IPS-18a (cell line): ENCODE data around the gene EN2.

Source experiments
- H3K27ac ChIP-seq: one replicate; pipeline ENCODE4 v1.5.1; 2013; ENCODE audit warnings: low read length
- H3K27me3 ChIP-seq: one replicate; pipeline ENCODE4 v1.6.1; 2013; ENCODE audit warnings: mild to moderate bottlenecking, low read length; ENCODE audit not compliant: control insufficient read depth, insufficient read depth
- H3K36me3 ChIP-seq: one replicate; pipeline ENCODE4 v1.6.1; 2013; ENCODE audit warnings: low read depth, low read length; ENCODE audit not compliant: control insufficient read depth
- H3K4me1 ChIP-seq: one replicate; pipeline ENCODE4 v1.6.1; 2013; ENCODE audit warnings: low read depth, low read length; ENCODE audit not compliant: control insufficient read depth
- H3K4me3 ChIP-seq: one replicate; pipeline ENCODE4 v1.5.1; 2013; ENCODE audit warnings: low read length
- H3K9ac ChIP-seq: one replicate; pipeline ENCODE4 v1.6.1; 2013; ENCODE audit warnings: mild to moderate bottlenecking, low read length, moderate library complexity
- H3K9me3 ChIP-seq: one replicate; pipeline ENCODE4 v1.6.1; 2013; ENCODE audit warnings: low read depth, low read length; ENCODE audit not compliant: control insufficient read depth

EN2 gene

DNA sequence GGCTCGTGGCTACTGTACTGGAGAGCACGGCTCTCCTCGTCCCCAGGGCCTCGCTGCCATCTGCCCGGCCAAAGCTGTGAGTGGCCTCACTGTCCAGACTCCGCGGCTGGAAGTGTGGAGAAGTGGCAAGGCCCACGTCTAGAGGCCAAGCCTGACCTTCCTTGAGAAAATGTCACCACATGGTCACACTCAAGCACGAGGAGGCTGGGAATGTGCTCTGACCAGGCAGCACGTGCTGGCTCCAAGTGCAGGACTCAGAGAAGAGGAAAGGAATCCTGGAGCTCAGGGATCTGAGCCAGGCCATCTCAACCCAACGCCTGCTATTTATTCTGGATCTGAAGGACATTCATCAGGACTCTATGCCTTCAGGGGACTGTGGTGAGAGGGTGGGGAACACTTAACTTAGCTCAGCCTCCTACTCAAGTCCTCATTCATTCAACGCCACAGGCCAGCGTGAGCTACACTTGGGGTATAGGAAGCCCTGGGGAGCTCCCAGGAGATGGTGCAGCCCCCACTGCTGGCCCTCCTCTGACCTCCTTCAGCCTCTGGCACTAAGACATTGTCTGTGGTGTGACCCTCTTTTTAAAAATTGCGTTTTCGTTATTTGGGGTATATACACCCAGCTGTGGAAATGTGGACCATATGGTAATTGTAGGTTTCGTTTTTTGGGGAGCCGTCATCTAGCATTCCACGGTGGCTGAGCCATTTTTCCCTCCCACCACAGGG is 29.0 kb downstream of the EN2 start:
- Histone ChIP-seq H3K4me3 (no peak overlapping the region), H3K27me3 (peaks cover 94% of the 10 kb centered on the region), H3K9me3 (no peaks in the 10 kb centered on the region), H3K9ac (no peak overlapping the region), H3K36me3 (no peaks in the 10 kb centered on the region), H3K4me1 (peaks cover 20% of the 10 kb centered on the region), H3K27ac (no peak overlapping the region)

DNA sequence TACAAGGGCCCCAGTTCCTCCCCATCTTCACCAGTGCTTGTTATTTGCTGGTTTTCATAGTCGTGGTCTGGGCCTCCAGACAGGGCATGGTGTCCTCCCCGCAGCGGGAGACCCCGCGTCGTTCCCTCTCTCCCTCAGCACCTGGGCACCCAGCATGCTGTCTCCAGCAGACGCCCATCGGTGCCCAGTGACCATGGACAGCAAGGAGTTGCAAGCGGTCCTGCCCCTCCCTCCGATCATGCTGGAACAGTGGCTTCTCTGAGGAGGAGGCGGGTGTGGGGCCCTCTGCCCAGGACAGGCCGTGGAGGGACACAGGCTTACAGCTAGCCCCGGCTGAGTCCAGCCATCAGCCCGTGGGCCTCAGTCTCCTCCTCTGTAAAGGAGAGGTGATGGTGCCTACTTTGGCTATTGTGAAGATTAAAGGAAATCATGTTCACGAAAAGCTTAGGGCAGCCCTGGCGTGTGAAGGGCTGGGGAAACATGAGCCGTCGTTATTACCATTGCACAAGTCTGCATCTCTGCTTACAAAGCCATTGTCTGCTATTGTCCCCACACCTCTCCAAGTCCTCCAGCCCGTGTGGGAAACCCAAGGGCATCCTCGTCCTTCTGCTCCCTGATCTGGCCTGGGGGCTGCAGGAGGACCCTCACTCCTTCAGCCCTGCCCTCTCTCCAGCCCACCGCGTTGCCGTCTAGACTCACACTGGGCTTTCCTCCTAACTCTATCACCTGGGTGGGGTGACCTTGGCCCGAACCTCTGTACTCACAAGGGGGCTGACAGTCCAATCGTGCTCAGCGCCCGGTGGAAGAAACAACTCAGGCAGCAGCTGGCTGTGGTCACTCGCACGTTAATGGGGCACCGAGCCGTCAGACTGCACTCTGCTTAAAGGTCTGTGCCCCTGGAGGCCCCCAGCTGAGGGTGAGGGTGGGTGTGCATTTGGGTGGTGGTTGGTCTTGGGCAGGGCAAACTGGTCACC is 29.9 kb downstream of the EN2 start:
- no peaks in the 10 kb centered on the region for H3K36me3 ChIP-seq
- peaks cover 18% of the 10 kb centered on the region for H3K4me1 ChIP-seq
- no peak overlapping the region for H3K9ac ChIP-seq
- peaks cover 94% of the 10 kb centered on the region for H3K27me3 ChIP-seq
- H3K4me3 ChIP-seq = no peak overlapping the region
- no peaks in the 10 kb centered on the region for H3K9me3 ChIP-seq
- no peak overlapping the region for H3K27ac ChIP-seq

- H3K27me3 ChIP-seq = peaks cover 94% of the 10 kb centered on the region
These were observed 30.7 kb downstream of the EN2 start for GRCh38 chr7:155488483-155489127.

DNA sequence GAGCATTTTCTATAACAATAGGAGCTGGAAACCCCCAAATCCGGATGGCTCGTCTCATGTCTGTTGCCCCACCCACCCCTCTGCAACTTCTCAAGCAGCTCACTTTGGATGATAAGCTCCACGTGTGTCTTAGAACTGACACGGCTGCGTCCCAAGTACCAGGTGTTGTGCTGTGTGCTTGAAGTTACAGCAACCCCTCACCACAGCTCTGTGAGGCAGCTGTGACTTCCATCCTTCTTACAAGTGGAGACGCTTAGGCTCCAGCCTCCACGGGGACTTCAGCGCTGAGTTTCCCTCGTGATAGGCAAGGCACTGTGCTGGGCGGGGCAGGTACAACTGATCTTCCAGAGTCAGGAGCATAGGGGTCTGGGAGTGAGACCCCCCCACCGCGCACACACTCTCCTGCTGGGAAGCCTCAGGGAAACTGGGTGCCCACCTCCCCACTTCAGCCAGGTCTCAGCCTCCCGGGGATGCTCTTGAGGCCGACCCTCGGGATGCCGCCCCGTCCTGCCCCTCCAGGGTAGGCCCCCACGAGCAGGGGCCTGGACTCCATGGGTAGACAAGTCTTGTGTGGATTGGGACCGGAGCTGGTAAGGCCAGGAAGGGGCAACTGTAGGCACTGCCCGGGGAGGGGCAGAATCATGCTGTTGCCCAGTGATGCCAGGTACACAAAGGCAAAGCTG is 31.4 kb downstream of the EN2 start:
- no peak overlapping the region for H3K27ac ChIP-seq
- H3K4me1 ChIP-seq = peaks cover 6% of the 10 kb centered on the region
- H3K4me3 ChIP-seq = no peak overlapping the region
- no peaks in the 10 kb centered on the region for H3K9me3 ChIP-seq
- H3K9ac ChIP-seq = no peak overlapping the region
- H3K27me3 ChIP-seq = peaks cover 94% of the 10 kb centered on the region
- no peaks in the 10 kb centered on the region for H3K36me3 ChIP-seq

More at GRCh38 chr7:155488483-155489127, 30.7 kb downstream of the EN2 start:
- Histone ChIP-seq H3K9ac (no peak overlapping the region), H3K27ac (no peak overlapping the region), H3K36me3 (no peaks in the 10 kb centered on the region), H3K4me1 (peaks cover 10% of the 10 kb centered on the region), H3K9me3 (no peaks in the 10 kb centered on the region), H3K4me3 (no peak overlapping the region)

GRCh38 chr7:155489862-155490696 is 32.1 kb downstream of the EN2 start:
- no peak overlapping the region for H3K27ac ChIP-seq
- peaks cover 94% of the 10 kb centered on the region for H3K27me3 ChIP-seq
- H3K9me3 ChIP-seq = no peaks in the 10 kb centered on the region
- peaks cover 5% of the 10 kb centered on the region for H3K4me1 ChIP-seq
- H3K36me3 ChIP-seq = no peaks in the 10 kb centered on the region
- H3K4me3 ChIP-seq = peak overlapping the region; percentile 54
- no peak overlapping the region for H3K9ac ChIP-seq

- peaks cover 7% of the 10 kb centered on the region for H3K4me1 ChIP-seq
- H3K9ac ChIP-seq = peak overlapping the region; percentile 25
- no peaks in the 10 kb centered on the region for H3K36me3 ChIP-seq
- H3K4me3 ChIP-seq = peak overlapping the region; percentile 54
- H3K27ac ChIP-seq = no peak overlapping the region
- H3K27me3 ChIP-seq = peaks cover 93% of the 10 kb centered on the region
- no peaks in the 10 kb centered on the region for H3K9me3 ChIP-seq
These were observed 33.0 kb downstream of the EN2 start for GRCh38 chr7:155490697-155491628.

- peaks cover 8% of the 10 kb centered on the region for H3K4me1 ChIP-seq
- H3K9me3 ChIP-seq = no peaks in the 10 kb centered on the region
- H3K27me3 ChIP-seq = peaks cover 96% of the 10 kb centered on the region
- no peak overlapping the region for H3K27ac ChIP-seq
- H3K36me3 ChIP-seq = no peaks in the 10 kb centered on the region
- H3K9ac ChIP-seq = peak overlapping the region; percentile 25
- H3K4me3 ChIP-seq = peak overlapping the region; percentile 54
These were observed 33.9 kb downstream of the EN2 start for GRCh38 chr7:155491812-155492211.

GRCh38 chr7:155493744-155494538 is 36.0 kb downstream of the EN2 start:
- Histone ChIP-seq H3K27ac (no peak overlapping the region), H3K36me3 (no peaks in the 10 kb centered on the region), H3K9me3 (no peaks in the 10 kb centered on the region), H3K27me3 (peaks cover 96% of the 10 kb centered on the region), H3K9ac (no peak overlapping the region), H3K4me1 (peaks cover 8% of the 10 kb centered on the region), H3K4me3 (no peak overlapping the region)

DNA sequence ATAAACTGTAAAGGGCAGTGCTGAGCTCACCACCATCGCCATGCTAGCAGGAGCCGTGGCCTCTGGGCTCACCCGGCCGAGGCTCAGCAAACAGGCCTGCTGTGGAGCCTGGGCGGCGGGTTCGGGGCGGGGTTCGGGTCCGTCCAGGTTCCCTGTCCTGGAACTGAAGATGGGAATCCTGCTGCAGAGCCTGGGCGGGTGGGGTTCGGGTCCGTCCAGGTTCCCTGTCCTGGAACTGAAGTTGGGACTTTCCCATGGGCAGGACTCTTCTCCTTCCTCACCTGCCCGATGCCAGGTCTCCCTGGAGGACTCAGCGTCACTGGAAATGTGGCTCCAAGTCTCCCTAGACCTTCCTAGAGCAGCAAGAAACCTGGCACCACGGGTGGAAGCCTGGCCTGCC is 36.6 kb downstream of the EN2 start:
- peaks cover 96% of the 10 kb centered on the region for H3K27me3 ChIP-seq
- no peaks in the 10 kb centered on the region for H3K36me3 ChIP-seq
- H3K27ac ChIP-seq = no peak overlapping the region
- no peaks in the 10 kb centered on the region for H3K9me3 ChIP-seq
- peaks cover 8% of the 10 kb centered on the region for H3K4me1 ChIP-seq
- H3K4me3 ChIP-seq = no peak overlapping the region
- H3K9ac ChIP-seq = no peak overlapping the region
